ENCODE measurements around the gene CA4. TPM values are rescaled to one million over a fixed set of nuclear protein-coding genes. Genes with fewer than 3 reads are reported as not detected.

Gene CA4
- total RNA-seq, 1 experiment from 2014 or later = not detected

DNA sequence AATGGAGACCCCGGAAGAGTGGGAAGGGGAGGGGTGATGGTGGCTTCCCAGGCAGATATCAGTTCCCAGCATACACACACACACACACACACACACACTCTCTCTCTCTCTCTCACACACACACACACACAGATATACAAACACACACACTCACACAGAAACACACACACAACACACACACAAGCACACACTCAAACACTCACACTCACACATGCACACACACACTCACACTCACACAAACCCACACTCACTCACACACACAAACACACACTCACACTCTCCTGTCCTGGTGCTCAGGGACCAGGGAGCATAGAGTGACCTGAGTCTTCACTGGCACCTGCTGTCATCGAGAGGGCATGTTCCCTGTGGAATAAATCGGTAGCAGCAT, 5.6 kb downstream of the CA4 start:
- no peak for DNase-seq (ENCODE audit: low read depth)

DNA sequence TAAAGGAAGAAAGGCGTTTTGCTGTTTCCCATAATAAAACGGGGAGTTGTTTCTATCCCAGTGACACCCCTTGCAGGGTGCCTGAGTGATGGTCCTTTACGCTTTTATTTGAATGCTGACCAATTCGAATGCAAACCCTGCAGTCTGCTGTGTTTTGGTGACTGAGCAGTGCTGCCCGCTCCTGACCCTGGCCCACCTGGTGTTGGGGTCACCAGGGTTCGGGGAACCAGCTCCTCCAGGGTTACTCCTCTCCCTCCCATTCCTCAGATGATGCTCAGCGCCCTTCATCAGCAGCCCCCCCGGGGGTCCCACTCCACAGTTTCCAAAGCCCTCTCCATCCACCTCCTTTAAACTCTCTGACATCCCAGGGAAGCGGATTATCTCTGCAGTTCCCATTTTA, 6.0 kb downstream of the CA4 start:
- DNase-seq (ENCODE audit: low read depth) = no peak

DNA sequence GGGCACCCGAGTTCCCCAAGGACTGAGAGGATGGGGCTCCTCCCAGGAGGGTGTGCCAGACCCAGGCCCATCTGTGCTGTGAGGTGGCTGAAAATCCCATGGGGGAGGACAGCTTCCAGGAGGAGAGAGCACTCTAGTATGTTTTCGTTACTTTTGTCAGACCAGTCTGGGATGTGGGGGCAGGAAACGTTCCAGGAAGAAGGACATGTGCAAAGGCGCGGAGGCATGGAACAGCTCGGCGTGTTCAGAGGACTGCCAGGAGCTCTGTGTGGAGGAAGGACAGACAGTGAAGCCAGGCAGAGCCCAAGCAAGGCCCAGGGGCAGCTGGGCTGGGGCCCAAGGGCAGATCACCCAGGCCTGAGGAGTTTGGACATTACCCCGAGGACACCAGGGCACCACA, 7.0 kb downstream of the CA4 start:
- no peak for DNase-seq (ENCODE audit: low read depth)

DNA sequence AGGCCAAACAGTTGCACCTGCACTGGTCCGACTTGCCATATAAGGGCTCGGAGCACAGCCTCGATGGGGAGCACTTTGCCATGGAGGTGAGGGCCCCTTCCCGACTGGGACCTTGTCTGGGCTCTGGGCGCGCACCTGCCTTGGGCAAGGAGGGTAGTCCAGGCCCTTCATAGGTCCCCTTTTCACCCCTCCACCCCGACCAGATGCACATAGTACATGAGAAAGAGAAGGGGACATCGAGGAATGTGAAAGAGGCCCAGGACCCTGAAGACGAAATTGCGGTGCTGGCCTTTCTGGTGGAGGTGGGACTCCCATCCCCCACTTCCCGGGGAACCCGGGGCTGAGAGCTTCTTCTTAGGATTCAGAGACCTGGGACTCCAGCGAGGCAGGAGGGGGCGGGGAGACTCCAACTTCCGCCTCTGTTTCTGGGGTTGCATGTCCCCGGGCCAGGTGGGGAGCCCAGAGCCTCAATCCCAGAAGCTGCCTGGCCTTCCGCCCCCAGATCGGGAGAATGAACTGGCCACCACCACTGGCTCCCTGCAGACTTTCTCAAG, 7.8 kb downstream of the CA4 start:
- no peak for DNase-seq (ENCODE audit: low read depth)

DNA sequence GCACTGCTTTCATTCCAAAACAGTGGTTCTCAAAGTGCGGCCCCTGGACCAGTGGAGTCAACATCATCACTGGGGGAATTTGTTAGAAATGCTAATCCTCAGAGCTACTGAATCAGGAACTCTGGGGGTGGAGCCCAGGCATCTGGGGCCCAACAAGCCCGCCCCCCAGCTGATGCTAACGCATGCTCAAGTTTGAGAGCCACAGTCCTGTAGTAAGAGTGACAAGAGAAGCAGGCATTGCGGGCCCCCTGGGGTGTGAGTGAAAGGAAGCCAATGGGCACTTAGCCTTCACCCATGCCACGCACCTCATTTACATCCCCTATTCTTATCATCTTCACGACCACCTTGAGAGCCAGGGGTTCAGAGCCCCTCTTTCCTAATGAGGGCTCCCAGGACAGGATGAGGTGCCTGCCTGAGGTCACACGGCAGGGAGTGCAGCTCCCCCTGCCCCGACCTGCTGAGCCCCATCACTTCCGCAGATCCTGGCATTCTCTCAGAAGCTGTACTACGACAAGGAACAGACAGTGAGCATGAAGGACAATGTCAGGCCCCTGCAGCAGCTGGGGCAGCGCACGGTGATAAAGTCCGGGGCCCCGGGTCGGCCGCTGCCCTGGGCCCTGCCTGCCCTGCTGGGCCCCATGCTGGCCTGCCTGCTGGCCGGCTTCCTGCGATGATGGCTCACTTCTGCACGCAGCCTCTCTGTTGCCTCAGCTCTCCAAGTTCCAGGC, 9.1 kb downstream of the CA4 start:
- DNase-seq (ENCODE audit: low read depth) = no peak

DNA sequence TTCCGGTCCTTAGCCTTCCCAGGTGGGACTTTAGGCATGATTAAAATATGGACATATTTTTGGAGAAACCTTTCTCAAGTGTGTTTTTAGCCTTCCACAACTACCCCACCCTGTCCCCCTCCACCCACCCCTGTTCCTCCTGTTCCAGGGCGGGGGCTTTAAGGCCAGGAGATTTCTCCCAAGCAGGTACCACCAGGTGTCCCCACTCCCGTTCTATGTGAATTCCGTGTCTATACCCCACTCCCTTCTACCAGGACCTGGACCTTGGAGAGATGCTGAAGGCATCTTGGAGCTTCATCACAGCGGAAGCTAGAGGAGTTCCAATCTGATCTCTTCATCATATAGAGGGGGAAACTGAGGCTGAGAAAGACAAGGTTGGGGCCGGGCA, 9.7 kb downstream of the CA4 start:
- no peak for DNase-seq (ENCODE audit: low read depth)

DNA sequence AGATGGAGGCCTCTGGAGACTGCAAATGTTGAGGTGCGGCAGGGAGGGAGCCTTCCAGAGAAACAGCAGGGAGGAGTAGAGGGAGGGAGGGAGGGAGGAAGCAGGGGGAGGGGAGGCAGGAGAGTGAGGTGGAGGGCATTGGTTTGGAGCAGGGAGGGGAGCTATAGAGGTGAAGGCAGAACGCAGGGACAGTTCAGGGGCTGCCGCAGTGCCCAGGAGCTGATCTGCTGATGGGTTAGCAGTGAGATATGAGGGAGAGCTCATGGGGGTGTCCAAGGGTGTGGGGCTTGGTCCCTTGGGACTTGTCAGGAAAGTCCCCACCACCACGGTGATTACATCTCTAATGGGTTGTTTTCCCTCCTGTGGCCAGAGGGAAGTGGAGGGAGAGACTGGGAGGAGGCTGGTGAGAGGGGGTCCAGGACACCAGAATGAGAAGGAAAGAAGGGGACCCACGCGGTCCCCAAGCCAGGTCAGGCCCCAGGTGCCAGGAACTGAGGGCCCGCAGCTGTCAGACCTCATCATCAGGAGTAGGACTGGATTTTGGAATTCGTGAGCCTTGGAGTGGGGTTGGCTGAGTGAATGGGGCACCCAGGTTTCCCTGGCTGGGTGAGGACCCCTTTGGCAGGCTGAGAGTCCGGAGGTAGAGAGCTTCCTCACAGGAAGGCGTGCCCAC, 11.2 kb downstream of the CA4 start:
- no peak for DNase-seq (ENCODE audit: low read depth)

DNA sequence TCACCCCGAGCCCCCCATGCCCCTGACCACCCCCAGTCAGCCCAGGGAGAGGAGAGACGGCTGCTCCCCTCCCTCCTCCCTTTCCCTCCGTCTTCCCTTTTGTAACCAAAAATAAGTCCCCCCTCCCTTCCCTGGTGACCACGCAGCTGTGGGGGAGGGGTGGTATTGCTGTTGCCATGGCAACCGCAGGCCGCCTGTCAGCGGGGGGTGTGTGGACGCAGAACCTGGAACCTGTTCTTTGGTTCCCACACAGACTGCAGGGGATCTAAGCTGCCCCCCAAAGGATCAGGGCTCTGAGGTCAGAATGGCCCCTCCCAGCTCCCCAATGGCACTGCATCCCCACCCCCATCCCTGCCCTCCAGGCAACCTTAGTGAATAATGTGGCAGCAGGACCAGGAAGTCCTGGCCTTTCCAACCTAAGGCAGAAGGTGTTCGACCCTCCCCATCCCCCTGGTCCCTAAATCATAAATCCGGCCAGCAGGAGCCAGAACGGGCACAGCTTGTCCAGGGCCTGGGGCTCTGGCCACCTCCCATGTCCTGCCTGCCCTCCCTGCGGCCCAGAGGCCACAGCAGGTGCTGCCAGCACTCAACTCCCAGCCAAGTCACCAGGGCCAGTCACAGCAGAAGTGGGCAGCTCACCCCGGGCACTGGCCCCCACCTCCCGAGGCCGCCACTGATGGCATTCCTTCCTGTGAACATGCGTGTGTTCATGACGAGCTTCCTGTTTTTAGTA, 12.0 kb downstream of the CA4 start:
- no peak for DNase-seq (ENCODE audit: low read depth)

DNA sequence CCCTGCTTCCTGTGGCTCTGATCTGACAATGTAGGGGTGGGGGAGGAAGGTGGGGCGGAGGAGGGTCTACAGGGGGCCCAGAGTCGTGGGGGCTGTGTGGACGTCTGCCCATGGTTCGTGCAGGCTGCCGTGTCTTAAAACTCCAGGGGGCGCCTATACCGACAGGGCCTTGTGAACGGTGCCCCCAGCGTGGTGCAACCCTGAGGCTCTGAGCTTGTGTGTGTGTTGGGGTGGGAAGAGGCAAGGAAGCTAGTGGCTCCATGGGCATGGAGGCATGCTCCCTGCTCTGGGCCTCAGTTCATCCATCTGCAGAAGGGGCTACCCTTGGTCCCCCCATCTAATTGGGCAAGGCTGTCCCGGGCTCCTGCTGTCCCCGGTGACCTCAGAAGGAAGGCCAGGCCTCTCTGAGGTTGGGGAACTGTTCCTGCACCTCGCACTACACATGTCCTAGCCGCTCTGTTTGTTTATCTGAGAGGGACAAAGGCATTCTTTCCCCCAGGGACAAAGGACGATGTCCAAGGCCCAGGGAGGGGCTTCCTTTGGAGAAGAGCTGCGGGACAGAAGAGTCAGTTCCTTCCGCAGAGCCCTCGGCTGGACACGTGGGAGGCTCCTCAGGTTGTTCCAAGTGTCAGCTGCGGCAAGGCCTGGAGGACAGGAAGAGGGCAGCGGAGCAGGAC, 13.5 kb downstream of the CA4 start:
- no peak for DNase-seq (ENCODE audit: low read depth)

DNA sequence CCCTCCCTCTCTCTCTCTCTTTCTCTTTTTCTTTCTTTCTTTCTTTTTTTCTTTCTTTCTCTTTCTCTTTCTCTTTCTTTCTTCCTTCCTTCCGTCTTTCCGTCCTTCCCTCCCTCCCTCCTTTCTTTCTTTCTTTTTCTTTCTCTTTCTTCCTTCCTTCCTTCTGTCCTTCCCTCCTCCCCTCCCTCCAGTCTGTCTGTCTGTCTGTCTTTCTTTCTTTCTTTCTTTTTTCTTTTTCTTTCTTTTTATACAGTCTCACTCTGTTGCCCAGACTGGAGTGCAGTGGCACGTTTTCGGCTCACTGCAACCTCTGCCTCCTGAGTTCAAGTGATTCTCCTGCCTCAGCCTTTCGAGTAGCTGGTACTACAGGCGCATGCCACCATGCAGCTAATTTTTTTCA, 14.4 kb downstream of the CA4 start:
- DNase-seq (ENCODE audit: low read depth) = no peak

DNA sequence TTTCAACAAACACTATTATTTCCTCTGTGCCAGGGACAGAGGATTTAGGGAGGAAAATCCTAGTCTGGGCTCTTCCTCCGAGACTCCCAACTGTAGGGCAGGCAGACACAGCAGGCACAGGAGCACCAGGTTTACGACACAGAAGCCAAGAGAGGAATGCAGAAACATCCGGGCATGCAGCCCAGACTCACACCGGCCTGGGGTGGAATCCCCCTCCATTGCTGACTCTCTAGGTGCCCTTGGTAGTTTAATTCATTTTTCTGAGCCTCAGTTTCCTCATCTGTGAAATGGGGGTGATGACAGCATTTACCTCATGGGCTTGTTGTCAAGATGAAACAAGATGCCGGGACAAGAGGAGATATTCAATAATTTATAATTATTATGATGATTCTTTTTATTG, 14.9 kb downstream of the CA4 start:
- DNase-seq (ENCODE audit: low read depth) = no peak

DNA sequence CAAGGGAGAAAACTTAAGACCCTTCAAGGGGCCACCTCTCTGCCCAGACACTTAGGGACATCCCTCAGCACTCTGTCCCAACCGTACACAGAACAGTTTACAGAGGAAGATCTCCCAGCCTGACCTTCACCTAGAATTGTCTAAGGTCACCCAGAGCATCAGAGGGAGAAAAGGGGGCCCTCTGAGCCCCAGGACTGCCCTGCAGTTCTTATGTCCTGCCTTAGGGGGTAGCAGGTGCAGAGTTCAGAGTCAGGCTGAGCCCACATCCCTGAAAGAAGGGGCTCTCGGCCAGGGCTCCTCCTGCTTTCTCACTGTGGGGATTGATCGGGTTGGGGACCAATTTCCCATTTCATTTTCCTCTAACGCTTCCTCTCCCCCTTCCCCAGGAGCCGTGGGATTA, 15.4 kb downstream of the CA4 start:
- DNase-seq (ENCODE audit: low read depth) = no peak

DNA sequence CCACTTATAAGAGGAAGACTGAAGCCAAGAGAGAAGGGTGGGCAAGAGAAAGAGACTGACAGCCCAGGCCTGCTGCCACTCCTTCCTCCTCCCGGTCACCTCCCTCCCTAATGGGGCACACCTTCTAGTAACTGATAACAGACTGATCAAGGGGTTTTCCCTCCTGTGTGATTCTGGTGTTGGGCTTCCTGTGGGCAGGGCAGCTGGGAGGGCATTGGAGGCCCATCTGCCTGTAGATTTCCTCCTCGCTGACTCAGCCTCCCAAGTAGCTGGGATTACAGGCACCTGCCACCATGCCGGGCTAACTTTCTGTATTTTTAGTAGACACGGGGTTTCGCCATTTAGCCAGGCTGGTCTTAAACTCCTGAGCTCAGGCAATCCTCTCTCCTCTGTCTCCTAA, 16.2 kb downstream of the CA4 start:
- DNase-seq (ENCODE audit: low read depth) = no peak

DNA sequence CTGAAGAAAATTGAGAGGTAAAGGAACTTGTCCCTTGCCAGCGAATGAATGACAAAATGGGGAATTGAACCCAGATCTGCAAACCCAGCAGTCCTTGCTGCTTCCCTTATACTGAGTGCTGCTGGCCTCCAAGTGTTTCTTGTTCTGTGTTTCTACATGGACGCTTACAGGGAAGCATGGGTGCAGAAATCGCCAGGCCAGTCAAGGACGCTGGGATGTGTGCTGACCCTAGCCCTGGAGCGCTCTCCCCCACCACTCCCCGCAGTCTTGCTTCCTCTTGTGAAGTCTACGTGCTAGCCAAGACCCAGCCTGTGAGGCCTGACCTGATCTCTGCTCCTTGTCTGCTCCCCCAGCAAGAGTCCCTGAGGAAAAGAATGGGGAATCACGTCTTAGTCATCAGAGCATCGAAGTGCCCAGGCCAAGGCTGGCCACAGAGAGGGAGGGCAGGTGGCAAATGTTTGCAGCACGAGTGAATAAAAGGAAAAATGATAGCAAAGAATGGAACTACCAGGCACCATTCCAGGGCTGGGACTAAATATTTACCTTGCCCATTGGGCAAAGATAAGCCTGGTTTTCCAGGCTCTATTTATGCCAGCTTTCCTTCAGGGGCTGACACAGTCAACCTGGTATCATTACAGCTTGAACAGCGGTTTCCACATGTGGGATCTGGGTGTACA, 17.4 kb downstream of the CA4 start:
- no peak for DNase-seq (ENCODE audit: low read depth)

DNA sequence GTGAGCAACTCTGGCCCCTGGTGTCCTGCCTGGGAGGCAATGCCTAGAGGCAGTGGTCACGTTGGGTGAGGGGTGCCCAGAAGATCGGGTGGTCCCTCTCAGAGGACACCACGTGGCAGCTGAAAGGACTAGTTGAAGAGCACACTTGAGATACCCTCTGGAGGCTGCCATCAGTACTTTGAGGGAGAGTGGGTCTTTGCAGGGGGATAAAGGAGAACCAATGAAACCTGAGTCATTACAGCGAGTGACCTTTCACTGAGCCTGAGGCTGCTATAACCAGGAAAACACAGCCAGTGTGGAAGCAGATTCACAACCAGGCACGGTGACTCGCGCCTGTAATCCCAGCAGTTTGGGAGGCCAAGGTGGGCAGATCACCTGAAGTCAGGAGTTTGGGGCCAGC, 18.9 kb downstream of the CA4 start:
- no peak for DNase-seq (ENCODE audit: low read depth)

DNA sequence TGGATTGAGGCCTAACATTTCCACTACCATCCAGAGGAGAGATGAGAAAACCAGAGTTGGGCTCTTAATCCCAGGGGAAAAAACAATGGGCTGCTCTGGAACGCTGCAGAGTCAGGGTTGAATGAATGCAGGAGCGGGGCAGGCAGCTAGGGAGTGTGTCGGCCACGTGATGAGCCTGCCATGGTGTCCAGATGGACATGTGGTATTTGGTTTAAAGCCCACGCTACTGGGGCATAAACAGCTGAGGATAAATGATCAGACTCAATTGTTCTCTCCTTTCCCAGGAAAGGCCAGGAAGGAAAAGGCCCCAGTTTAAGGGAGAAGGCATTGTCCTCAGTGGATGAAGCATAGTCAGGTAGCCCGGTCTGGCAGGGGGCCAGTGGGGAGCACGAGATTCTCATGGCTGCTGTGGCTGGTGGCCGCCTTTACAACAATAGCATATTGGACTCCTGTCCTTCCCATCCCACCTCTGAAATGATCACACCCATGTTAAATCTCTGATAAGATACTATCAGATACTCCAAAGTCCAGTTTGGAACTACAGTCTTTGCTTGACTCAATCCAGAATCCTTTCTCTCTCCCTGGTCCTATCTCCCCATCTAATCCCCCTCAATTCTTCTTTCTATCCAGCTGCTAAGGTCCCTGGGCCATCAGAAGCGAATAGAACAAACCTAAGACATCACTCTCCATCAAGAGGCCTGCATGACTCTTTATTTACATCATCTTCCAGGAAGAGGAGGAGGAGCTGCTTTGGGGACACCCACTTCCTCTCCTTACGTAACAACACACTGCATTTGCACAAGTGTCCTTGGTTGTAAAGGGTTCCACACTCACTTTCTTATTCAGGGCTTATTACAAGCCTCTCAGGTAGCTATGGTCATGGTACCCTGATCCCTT, 20.4 kb downstream of the CA4 start:
- no peak for DNase-seq (ENCODE audit: low read depth)

DNA sequence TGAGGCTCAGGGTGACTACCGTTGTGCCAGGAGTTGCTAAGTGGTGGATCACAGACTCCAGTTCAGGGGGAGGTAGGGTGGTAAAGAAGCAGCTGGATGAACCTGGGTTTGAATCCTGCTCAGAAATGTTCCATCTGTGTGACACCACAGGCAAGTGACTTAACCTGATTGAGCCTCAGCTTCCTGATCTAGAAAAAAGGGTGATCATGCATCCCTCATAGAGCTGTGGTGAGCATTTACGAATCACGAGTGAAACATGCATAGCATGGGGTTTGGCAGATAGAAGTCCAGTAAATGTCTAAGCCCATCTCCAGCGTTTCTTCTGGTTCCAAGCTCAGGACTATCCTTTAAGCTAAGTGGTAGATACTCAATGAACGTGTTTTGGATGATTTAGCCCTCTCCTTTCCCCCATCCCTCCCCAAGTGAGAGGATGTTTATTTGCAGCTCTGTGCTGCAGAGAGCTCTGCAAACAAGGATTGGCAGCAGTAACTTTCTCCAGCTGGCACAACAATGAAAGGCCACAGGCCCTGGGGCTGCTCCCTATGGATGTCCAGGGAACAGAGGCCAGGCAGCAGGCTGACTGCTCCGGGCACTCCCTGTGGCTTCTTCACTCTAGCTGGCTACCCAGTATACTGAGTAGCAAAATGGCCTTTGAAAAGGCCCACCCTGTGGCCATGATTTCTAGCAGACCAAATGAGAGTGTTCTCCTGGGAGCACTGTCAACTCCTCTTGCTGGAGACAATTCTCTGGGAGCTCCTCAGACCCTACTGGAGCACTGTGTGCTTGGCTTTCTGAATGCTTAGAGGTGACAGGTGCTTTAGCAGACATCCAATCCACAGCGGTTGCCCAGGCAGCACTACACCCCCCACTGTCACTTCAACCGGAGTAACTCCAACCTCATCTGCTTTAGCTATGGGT, 21.3 kb downstream of the CA4 start:
- DNase-seq (ENCODE audit: low read depth) = no peak

DNA sequence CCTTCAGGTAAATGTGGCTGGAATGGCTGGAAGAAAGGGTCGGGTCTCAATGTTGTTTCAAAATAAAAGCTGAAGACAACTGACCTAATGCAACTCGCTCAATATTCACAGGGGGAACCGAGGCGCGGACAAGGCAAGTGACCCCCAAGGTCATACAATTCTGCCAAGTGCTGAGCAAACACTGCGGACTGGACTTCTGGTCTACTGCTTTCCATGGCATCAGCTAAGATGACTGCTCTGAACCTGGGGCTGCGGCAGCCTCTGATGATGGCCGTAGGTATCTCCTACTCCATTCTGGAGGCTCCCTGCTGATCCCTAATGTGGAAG, 21.9 kb downstream of the CA4 start:
- DNase-seq (ENCODE audit: low read depth) = no peak

DNA sequence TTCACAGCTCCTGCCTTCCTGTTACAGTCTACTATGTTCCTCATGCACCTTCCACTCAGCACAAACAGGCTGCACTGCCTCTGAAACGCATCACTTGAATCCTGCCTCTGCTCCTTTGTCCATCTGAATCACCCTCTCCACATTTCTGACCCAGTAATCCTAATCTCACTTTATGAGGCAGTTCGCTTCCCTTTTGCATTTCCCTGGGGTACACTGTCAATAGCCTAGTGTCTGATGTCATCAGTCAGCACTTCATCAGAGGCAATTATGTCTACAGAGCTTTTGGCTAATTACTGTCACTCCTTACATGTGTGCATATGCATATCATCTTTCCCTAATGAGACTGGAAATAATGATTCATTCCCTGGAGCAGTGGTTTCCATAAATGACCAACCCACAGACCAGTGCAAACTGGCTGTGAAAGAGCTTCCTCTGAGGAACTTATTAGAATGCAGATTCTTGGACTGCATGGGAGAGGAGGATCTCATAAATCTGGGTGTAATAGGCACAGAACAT, 23.6 kb downstream of the CA4 start:
- DNase-seq (ENCODE audit: low read depth) = no peak
